IMR-90 (cell line): ENCODE measurements around the gene CYB5R2. TPM values are rescaled to one million over a fixed set of nuclear protein-coding genes. Genes with fewer than 3 reads are reported as not detected.

Source experiments
- polyA plus RNA-seq, 3 experiments: library from polyadenylated mRNA; depleted of rRNA; stranded (reverse); fragments of >200 nt; gene quantifications; 2 replicates each; pipeline ENCODE4 v1.2.3, GENCODE V29; 2012; ENCODE audit warnings: low replicate concordance in 1 of 3
- total RNA-seq: library from RNA; depleted of rRNA; stranded (reverse); fragments of >200 nt; gene quantifications from 2 replicates; pipeline ENCODE4 v1.2.3, GENCODE V29; 2012; rRNA removed

The CYB5R2 gene
- total and polyA plus RNA-seq, 2 of the 4 experiments (the other 2 are of a cell fraction): 4.5 to 4.7 TPM

Other genes starting within 250 kb of the CYB5R2 start
- 0.18 and 0.28 TPM in 2 replicates for gene OLFML1, start 188.0 kb downstream of the CYB5R2 start, total RNA-seq
- gene OLFML1, start 188.0 kb downstream of the CYB5R2 start, polyA plus RNA-seq (2012; rRNA removed): 0.10 and 0.23 TPM in 2 replicates
- 9.4 and 11.8 TPM in 2 replicates for gene PPFIBP2, start 159.5 kb downstream of the CYB5R2 start, total RNA-seq
- 4.2 and 6.0 TPM in 2 replicates for gene PPFIBP2, start 159.5 kb downstream of the CYB5R2 start, polyA plus RNA-seq (2012; rRNA removed)
- under 0.01 TPM in 1 of 2 replicates, not detected in the other for gene OVCH2, start 33.0 kb upstream of the CYB5R2 start, total RNA-seq
- gene OVCH2, start 33.0 kb upstream of the CYB5R2 start, polyA plus RNA-seq (2012; rRNA removed): 0.07 TPM in 1 of 2 replicates, not detected in the other
- 0.28 TPM in 1 of 2 replicates, not detected in the other for gene OR5P2, start 123.4 kb upstream of the CYB5R2 start, total RNA-seq
- gene OR5P2, start 123.4 kb upstream of the CYB5R2 start, polyA plus RNA-seq (2012; rRNA removed): not detected in 2 replicates
- gene OR5P3, start 157.3 kb upstream of the CYB5R2 start, total RNA-seq: not detected in 2 replicates
- 0.09 TPM in 1 of 2 replicates, not detected in the other for gene OR5P3, start 157.3 kb upstream of the CYB5R2 start, polyA plus RNA-seq (2012; rRNA removed)